Pulmonary artery endothelial cell (primary cell): ENCODE measurements around the gene LRP3. TPM values are rescaled to one million over a fixed set of nuclear protein-coding genes. Genes with fewer than 3 reads are reported as not detected.

Experiments used
- DNase-seq: peaks from one replicate; pipeline ENCODE4 v3.0.0-alpha.2; 2011; ENCODE audit warnings: low read depth, low spot score
- total RNA-seq: library from RNA; depleted of rRNA; stranded (reverse); fragments of >200 nt; gene quantifications from 2 replicates; pipeline ENCODE4 v1.2.3, GENCODE V29; 2014

LRP3 gene
- total RNA-seq, 1 donor from 2014 or later, result 12.0 TPM

DNA sequence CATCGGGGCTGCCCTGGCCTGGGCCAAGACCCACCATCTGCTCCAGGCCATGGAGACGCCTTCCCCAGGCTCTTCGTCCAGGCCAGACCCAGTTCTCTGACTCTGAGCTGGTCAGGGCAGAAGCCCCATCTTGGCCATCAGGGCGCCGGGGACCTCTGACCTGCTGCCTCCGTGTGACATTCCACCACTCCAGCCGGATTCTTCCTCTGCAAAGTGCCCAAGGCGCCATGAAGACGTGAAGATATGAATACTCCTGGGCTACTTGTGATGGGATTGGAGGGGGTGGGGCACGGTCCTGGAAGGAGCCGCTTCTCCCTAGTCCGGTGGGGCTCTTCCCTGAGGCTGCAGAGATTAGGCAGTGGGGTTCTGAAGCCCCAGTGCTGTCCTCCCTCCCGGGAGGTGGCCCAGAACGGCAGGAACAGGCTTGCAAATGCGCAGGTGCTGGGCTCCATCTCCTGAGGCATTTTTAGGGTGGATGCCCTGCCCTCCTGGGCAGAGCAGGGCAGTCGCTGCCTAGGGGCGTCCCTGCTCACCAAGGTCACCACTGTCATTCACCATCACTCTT, 57.5 kb downstream of the LRP3 start:
- no peak for DNase-seq

DNA sequence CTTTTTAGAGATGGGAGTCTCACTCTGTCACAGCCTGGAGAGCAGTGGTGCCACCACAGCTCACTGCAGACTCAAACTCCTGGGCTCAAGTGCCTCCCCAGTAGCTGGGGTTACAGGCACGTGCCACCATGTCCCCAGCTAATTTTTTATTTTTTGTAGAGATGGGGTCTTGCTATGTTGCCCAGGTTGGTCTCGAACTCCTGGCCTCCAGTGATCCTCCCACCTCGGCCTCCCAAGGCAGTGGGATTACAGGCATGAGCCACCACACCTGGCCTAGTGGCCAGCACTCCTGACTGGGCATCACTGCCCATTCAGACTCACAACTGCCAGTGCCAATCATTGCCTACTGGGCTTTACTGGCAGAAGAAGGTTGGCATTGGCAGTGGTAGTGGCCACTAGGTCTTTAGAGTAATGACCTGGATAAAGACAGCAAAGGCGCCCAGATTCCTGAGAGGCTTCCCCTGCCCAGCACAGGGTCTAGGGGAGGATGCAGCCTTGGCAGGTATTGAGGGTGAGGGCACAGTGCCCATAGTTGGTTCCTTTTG, 58.4 kb downstream of the LRP3 start:
- no peak for DNase-seq

DNA sequence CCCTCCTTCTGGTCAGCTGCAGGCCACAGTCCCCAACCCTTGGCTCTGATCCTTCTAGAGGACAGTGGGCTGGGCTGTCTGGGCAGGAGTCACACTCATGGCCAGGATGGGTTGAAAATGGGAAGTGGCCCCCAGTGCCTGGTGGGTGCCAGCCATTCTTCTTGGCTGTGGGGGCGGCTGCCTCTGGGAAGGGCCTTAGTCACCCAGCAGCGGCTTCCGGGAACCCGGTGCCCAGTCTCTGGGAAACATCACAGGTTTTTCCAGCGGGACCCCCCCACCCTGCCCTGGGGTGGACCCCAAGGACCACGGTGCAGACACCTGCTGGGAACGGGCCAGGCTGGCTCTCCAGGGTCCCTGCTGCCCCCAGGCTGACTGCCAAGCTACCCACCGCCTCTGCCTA, 58.8 kb downstream of the LRP3 start:
- no peak for DNase-seq

DNA sequence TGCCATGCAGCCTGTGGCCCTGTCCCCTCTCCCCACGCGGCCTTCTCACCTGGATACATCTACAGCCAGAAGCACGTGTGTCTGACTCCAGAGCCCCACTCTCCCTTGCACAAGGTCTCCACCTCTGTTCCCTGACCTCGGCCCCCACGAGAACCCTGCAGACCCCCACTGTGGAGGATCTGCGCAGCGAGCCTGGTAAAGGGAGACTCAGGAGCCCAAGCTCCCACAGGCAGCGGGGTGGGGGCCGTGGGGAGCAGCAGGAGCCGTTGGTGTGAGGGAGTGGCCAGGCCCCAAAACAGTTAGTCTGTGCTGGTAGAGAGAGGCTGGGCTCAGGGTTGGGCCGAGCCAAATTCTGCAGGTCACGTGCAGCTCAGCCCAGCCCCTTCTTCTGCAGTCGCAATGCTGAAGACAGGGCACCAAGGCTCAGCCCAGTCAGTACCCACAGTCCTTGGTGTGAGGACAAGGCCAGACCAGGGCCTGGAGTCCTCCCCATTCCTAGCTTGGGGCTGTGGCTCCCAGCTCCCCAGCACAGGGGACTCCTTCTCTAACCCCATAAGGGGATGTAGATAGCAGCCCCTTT, 60.2 kb downstream of the LRP3 start:
- DNase-seq, result no peak

DNA sequence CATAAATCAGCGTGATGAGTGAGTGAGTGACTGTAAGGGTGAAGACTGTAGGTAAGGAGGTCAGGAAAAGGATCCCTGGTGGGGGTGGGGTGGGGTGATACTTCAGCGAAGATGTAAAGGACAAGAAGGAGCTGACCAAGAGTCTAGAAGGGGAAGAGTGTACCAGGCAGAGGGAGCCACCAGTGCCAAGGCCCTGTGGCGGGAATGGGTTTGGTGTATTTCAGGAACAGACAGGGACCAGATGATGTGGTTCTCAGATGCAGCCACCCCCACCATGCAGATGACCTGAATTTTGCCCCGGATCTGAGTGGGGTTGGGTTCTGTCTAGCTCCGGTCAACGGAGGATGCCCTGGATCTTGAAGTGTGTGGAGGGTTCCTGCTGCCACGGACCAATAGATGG, 61.7 kb downstream of the LRP3 start:
- DNase-seq, result no peak

DNA sequence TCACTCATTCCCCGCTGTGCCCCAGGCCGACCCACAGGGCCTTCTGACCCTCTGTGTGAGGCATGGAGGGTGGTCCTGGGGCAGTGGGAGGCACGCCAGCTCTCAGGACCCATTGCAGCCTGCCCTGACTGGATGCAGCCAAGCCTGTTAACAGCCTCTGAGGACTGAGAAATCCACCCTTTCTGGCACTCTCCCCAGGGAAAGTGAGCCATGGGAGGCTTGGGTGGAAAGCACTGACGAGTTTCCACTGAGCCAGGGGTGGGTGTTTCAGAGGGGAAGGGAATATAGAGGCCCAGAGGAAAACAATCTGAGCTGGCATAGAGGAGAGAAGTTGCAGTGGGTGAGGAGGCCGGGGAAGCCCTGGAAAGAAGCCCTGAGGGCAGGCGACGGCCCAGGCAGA, 62.1 kb downstream of the LRP3 start:
- DNase-seq, result no peak

DNA sequence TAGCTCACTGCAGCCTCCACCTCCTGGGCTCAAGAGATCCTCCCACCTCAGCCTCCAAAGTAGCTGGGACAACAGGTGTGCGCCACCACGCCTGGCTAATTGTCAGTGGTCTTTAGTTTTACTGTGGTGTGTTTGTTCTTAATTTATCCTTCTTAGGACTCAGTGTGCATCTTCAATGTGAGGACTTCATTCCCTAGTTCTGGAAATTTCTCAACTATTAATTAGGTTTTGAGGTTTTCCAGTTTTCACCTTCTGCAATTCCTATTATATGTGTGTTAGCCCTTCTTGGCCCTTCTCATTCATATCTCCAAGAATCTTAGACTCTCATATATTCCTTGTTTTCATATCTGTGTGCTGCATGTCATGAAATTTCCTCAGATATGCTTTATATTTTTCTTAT, 63.7 kb downstream of the LRP3 start:
- DNase-seq, result no peak

Other genes with a start within 250 kb of the LRP3 start
- gene CEP89, start 222.4 kb upstream of the LRP3 start, total RNA-seq, result 10.6 and 11.2 TPM in 2 replicates
- gene FAAP24, start 222.1 kb upstream of the LRP3 start, total RNA-seq, result 2.9 and 3.5 TPM in 2 replicates
- 2.4 and 3.3 TPM in 2 replicates for gene RHPN2, start 129.4 kb upstream of the LRP3 start, total RNA-seq
- 7.1 and 7.3 TPM in 2 replicates for gene GPATCH1, start 113.1 kb upstream of the LRP3 start, total RNA-seq
- 0.14 TPM in 1 of 2 replicates, not detected in the other for gene WDR88, start 62.2 kb upstream of the LRP3 start, total RNA-seq
- gene SLC7A10, start 31.5 kb downstream of the LRP3 start, total RNA-seq, result not detected in 2 replicates
- gene CEBPA, start 108.2 kb downstream of the LRP3 start, total RNA-seq, result 0.04 and 0.13 TPM in 2 replicates
- gene CEBPG, start 179.4 kb downstream of the LRP3 start, total RNA-seq, result 31.3 and 37.5 TPM in 2 replicates